WTC11 (cell line): Measurements from ENCODE around the gene PDGFRA. TPM values are rescaled to one million over a fixed set of nuclear protein-coding genes. Genes with fewer than 3 reads are reported as not detected.

Experiments
- ATAC-seq: fragments of 200-7000 bp; cut with Tn5 transposase; 2 replicates; pipeline ENCODE4 v1.10.0; 2021; ENCODE audit warnings: mild to moderate bottlenecking, moderate library complexity
- CTCF ChIA-PET: fragments of 300-600 bp; sonication (Branson Sonifier 250); formaldehyde crosslinking; loops from one replicate; lab custom pipeline; 2021; ENCODE audit warnings: antibody characterized with exemption; lab: Charles Lee
- POLR2A ChIA-PET: fragments of 350-600 bp; sonication (Branson Sonifier 250); formaldehyde crosslinking; loops from one replicate; lab custom pipeline; 2021; ENCODE audit warnings: antibody characterized with exemption; lab: Charles Lee
- DNase-seq: peaks from one replicate; pipeline ENCODE4 v3.0.0; 2021; ENCODE audit warnings: low spot score
- H3K27ac Mint-ChIP-seq: 2 replicates; pipeline ENCODE4 v1.8.0; 2021; ENCODE audit warnings: mixed read lengths
- H3K27me3 Mint-ChIP-seq: 2 replicates; pipeline ENCODE4 v1.8.0; 2021; ENCODE audit warnings: low read depth, mild to moderate bottlenecking, moderate library complexity, mixed read lengths
- H3K36me3 Mint-ChIP-seq: 2 replicates; pipeline ENCODE4 v1.8.0; 2021; ENCODE audit warnings: mixed read lengths
- H3K4me1 Mint-ChIP-seq: 2 replicates; pipeline ENCODE4 v1.8.0; 2022; ENCODE audit warnings: mixed read lengths
- H3K4me3 Mint-ChIP-seq: 2 replicates; pipeline ENCODE4 v1.8.0; 2021; ENCODE audit warnings: mild to moderate bottlenecking, moderate library complexity, mixed read lengths
- H3K9me3 Mint-ChIP-seq: 2 replicates; pipeline ENCODE4 v1.8.0; 2021; ENCODE audit warnings: mixed read lengths
- CTCF ChIP-seq: fragments of 200-600 bp; IDR thresholded peaks from 2 replicates; pipeline ENCODE4 v1.8.0; 2022; ENCODE audit warnings: antibody characterized with exemption
- E2F1 ChIP-seq: sonication (generic); formaldehyde crosslinking; IDR thresholded peaks from 2 replicates; pipeline ENCODE4 v1.8.0; 2022; ENCODE audit warnings: mild to moderate bottlenecking, missing genetic modification reagents
- FOXJ3 ChIP-seq: sonication (generic); formaldehyde crosslinking; IDR thresholded peaks from 2 replicates; pipeline ENCODE4 v1.9.0; 2021; ENCODE audit warnings: missing genetic modification reagents, mild to moderate bottlenecking, borderline replicate concordance
- FOXK1 ChIP-seq: sonication (generic); formaldehyde crosslinking; IDR thresholded peaks from 2 replicates; pipeline ENCODE4 v1.8.0; 2022; ENCODE audit warnings: mild to moderate bottlenecking, moderate library complexity, missing genetic modification reagents
- GRHL2 ChIP-seq: fragments of 250-450 bp; sonication (Bioruptor Pico); IDR thresholded peaks from 2 replicates; pipeline ENCODE4 v1.8.0; 2022; ENCODE audit warnings: mild to moderate bottlenecking, moderate library complexity; ENCODE audit not compliant: insufficient replicate concordance, severe bottlenecking
- MAX ChIP-seq: sonication (generic); formaldehyde crosslinking; IDR thresholded peaks from 2 replicates; pipeline ENCODE4 v1.8.0; 2022; ENCODE audit warnings: mild to moderate bottlenecking, missing genetic modification reagents
- MXD4 ChIP-seq: fragments of 250-450 bp; sonication (Bioruptor Pico); IDR thresholded peaks from 2 replicates; pipeline ENCODE4 v1.8.0; 2021; ENCODE audit warnings: mild to moderate bottlenecking, moderate library complexity, borderline replicate concordance
- NFATC4 ChIP-seq: fragments of 250-450 bp; sonication (Bioruptor Pico); IDR thresholded peaks from 2 replicates; pipeline ENCODE4 v1.9.0; 2021; ENCODE audit warnings: mild to moderate bottlenecking
- NR3C1 ChIP-seq: sonication (generic); formaldehyde crosslinking; conservative IDR thresholded peaks from 2 replicates; pipeline ENCODE4 v1.8.1; 2023; ENCODE audit warnings: low read depth, mild to moderate bottlenecking, missing genetic modification reagents
- PRDM15 ChIP-seq: sonication (generic); formaldehyde crosslinking; IDR thresholded peaks from 2 replicates; pipeline ENCODE4 v1.8.0; 2022; ENCODE audit warnings: missing genetic modification reagents
- PREB ChIP-seq: sonication (generic); formaldehyde crosslinking; IDR thresholded peaks from 2 replicates; pipeline ENCODE4 v1.8.1; 2022; ENCODE audit warnings: mild to moderate bottlenecking, missing genetic modification reagents, moderate library complexity, borderline replicate concordance
- SOX15 ChIP-seq: fragments of 250-450 bp; sonication (Bioruptor Pico); IDR thresholded peaks from 2 replicates; pipeline ENCODE4 v1.9.0; 2021; ENCODE audit warnings: mild to moderate bottlenecking
- USF1 ChIP-seq: sonication (generic); formaldehyde crosslinking; IDR thresholded peaks from 2 replicates; pipeline ENCODE4 v1.8.0; 2022; ENCODE audit warnings: mild to moderate bottlenecking, missing genetic modification reagents
- ZBTB21 ChIP-seq: sonication (generic); formaldehyde crosslinking; IDR thresholded peaks from 2 replicates; pipeline ENCODE4 v1.8.1; 2023; ENCODE audit warnings: mild to moderate bottlenecking, missing genetic modification reagents, borderline replicate concordance
- ZNF121 ChIP-seq: sonication (generic); formaldehyde crosslinking; IDR thresholded peaks from 2 replicates; pipeline ENCODE4 v1.8.0; 2023; ENCODE audit warnings: missing genetic modification reagents
- ZNF138 ChIP-seq: sonication (generic); formaldehyde crosslinking; conservative IDR thresholded peaks from 2 replicates; pipeline ENCODE4 v1.8.1; 2022; ENCODE audit warnings: mild to moderate bottlenecking, moderate library complexity, missing genetic modification reagents
- ZNF425 ChIP-seq: fragments of 250-450 bp; sonication (Bioruptor Pico); conservative IDR thresholded peaks from 2 replicates; pipeline ENCODE4 v1.9.0; 2021; ENCODE audit warnings: mild to moderate bottlenecking
- total RNA-seq: library from RNA; stranded (reverse); gene quantifications from 3 replicates; pipeline ENCODE4 v1.2.3, GENCODE V29; 2021
- TF ChIP-seq, protein P1 (sequence below): sonication (generic); formaldehyde crosslinking; IDR thresholded peaks from 2 replicates; pipeline ENCODE4 v1.8.1; 2022; ENCODE audit warnings: low read depth, mild to moderate bottlenecking, moderate library complexity, missing genetic modification reagents, borderline replicate concordance
- TF ChIP-seq, protein P2 (sequence below): fragments of 250-450 bp; sonication (Bioruptor Pico); IDR thresholded peaks from 2 replicates; pipeline ENCODE4 v1.9.0; 2021; ENCODE audit warnings: mild to moderate bottlenecking

PDGFRA gene
- total RNA-seq, 1 experiment from 2014 or later = 3.3 TPM

DNA sequence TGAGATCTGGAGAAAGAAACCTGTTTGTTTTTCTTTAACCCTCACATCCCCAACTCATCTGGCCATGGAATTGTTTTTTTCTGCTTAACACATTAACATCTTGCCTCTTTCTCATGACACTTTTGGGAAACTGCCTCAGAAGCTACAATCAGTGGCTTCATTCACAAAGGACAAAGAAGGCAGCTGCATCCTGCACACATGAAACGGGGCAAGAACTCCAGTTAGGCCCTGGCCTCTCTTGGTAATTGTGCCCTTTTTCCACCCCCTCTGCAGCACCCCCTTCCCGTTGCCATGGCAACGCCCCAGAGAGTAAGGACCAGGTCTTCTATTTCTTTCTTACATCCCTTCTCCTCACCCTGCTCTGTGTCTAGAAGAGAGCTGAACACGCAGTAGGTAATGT lies 103.4 kb downstream of the PDGFRA start:
- no peak for TF ChIP-seq SOX15
- no peak for TF ChIP-seq ZNF425 (CRISPR knock-in tag)
- TF ChIP-seq, protein P1, sequence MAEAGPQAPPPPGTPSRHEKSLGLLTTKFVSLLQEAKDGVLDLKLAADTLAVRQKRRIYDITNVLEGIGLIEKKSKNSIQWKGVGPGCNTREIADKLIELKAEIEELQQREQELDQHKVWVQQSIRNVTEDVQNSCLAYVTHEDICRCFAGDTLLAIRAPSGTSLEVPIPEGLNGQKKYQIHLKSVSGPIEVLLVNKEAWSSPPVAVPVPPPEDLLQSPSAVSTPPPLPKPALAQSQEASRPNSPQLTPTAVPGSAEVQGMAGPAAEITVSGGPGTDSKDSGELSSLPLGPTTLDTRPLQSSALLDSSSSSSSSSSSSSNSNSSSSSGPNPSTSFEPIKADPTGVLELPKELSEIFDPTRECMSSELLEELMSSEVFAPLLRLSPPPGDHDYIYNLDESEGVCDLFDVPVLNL = no peak
- no peak for TF ChIP-seq ZNF121 (CRISPR knock-in tag)
- TF ChIP-seq, protein P2, sequence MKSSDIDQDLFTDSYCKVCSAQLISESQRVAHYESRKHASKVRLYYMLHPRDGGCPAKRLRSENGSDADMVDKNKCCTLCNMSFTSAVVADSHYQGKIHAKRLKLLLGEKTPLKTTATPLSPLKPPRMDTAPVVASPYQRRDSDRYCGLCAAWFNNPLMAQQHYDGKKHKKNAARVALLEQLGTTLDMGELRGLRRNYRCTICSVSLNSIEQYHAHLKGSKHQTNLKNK (CRISPR knock-in tag) = no peak
- TF ChIP-seq GRHL2 = no peak
- TF ChIP-seq NFATC4 (CRISPR knock-in tag) = no peak
- TF ChIP-seq NR3C1 (CRISPR knock-in tag) = no peak
- no peak for TF ChIP-seq ZBTB21 (CRISPR knock-in tag)
- 0 out of 2 replicates have a peak, but pooled peaks cover 6% of the 10 kb centered on the region for H3K9me3 Mint-ChIP-seq
- POLR2A ChIA-PET = no interaction called here
- H3K4me3 Mint-ChIP-seq = no peak overlapping the region
- no peak for DNase-seq
- H3K27ac Mint-ChIP-seq = no peak overlapping the region
- no peaks in the 10 kb centered on the region for H3K4me1 Mint-ChIP-seq
- no peak for ATAC-seq
- H3K36me3 Mint-ChIP-seq = no peaks in the 10 kb centered on the region
- H3K27me3 Mint-ChIP-seq = no peaks in the 10 kb centered on the region
- CTCF ChIA-PET = interaction anchor here (0.7 to 2.2 kb wide), 2 partner anchors 14 to 172 kb away, joined by 3 to 8 read pairs; no protein-coding TSS in a partner anchor

GRCh38 chr4:54333657-54334056 lies 104.6 kb downstream of the PDGFRA start:
- Mint-ChIP-seq H3K4me3 (no peak overlapping the region), H3K36me3 (no peaks in the 10 kb centered on the region), H3K4me1 (no peaks in the 10 kb centered on the region), H3K27me3 (no peaks in the 10 kb centered on the region), H3K27ac (no peak overlapping the region), H3K9me3 (0 out of 2 replicates have a peak, but pooled peaks cover 6% of the 10 kb centered on the region)
- DNase-seq (no peak), ATAC-seq (no peak)
- ChIA-PET POLR2A (interaction anchor here (0.5 kb wide), 1 partner anchor 542 kb away, joined by 7 read pairs; no protein-coding TSS in a partner anchor), CTCF (interaction anchor here (0.7 to 2.2 kb wide), 3 partner anchors 15 to 100 kb away, joined by 3 to 8 read pairs (median 4); no protein-coding TSS in a partner anchor)
- TF ChIP-seq MAX (CRISPR knock-in tag) = no peak
- TF ChIP-seq NR3C1 (CRISPR knock-in tag) = no peak
- TF ChIP-seq CTCF = no peak
- no peak for TF ChIP-seq NFATC4 (CRISPR knock-in tag)
- TF ChIP-seq PRDM15 (CRISPR knock-in tag) = no peak
- TF ChIP-seq ZNF138 (CRISPR knock-in tag) = no peak
- no peak for TF ChIP-seq USF1 (CRISPR knock-in tag)
- no peak for TF ChIP-seq MXD4
- no peak for TF ChIP-seq ZNF425 (CRISPR knock-in tag)
- no peak for TF ChIP-seq E2F1
- no peak for TF ChIP-seq FOXK1
- TF ChIP-seq PREB (CRISPR knock-in tag) = no peak
- TF ChIP-seq FOXJ3 (CRISPR knock-in tag) = no peak
